ENCODE measurements around the gene CLDN22. TPM values are rescaled to one million over a fixed set of nuclear protein-coding genes. Genes with fewer than 3 reads are reported as not detected.

Gene CLDN22
- polyA plus RNA-seq, 12 donors: 0.25 to 0.58 (median 0.42) TPM; not detected in 5

GRCh38 chr4:183286590-183287308 lies 33.3 kb downstream of the CLDN22 start:
- DNase-seq: no peak

GRCh38 chr4:183285886-183286285 lies 34.2 kb downstream of the CLDN22 start:
- DNase-seq: no peak

- no peak for DNase-seq
Observed at GRCh38 chr4:183284965-183285364, 35.1 kb downstream of the CLDN22 start.

- no peak for DNase-seq
Observed at GRCh38 chr4:183284258-183284785, 35.8 kb downstream of the CLDN22 start.

GRCh38 chr4:183276106-183276505 lies 44.0 kb downstream of the CLDN22 start:
- no peak for DNase-seq

- DNase-seq: no peak
Observed at GRCh38 chr4:183272384-183272783, 47.7 kb downstream of the CLDN22 start.

- no peak for DNase-seq
Observed at GRCh38 chr4:183268556-183268955, 51.5 kb downstream of the CLDN22 start.

Other genes with a start within 250 kb of the CLDN22 start
- 10 to 100 TPM in 11 of 12 donors, not detected in 1; 17.4 to 36.9 (median 21.4) TPM for gene WWC2, start 221.0 kb downstream of the CLDN22 start, polyA plus RNA-seq (ENCODE audit: insufficient read length in 12 of 12)
- gene CLDN24, start 2.1 kb upstream of the CLDN22 start, polyA plus RNA-seq (ENCODE audit: insufficient read length in 12 of 12): under 1 TPM in 2 of 12 donors, not detected in 10; 0.30 to 0.34 TPM
- gene CDKN2AIP, start 124.4 kb upstream of the CLDN22 start, polyA plus RNA-seq (ENCODE audit: insufficient read length in 12 of 12): 10 to 100 TPM in 11 of 12 donors, not detected in 1; 15.3 to 21.6 (median 17.5) TPM
- 10 to 100 TPM in 11 of 12 donors, not detected in 1; 14.6 to 32.4 (median 16.6) TPM for gene ING2, start 184.8 kb upstream of the CLDN22 start, polyA plus RNA-seq (ENCODE audit: insufficient read length in 12 of 12)

Data from muscle of arm (tissue), 12 donors.